ENCODE results near the gene CATSPER3. TPM values are rescaled to one million over a fixed set of nuclear protein-coding genes. Genes with fewer than 3 reads are reported as not detected.

CATSPER3 gene
- total RNA-seq, 4 donors from 2014 or later = 0.23 to 0.59 TPM; not detected in 2

- intact Hi-C loops (cut with DNase I; ENCODE audit: low total_unique reads) = no loop called here
- WGBS, 2 donors = 65 to 67% methylated on average over 3 of the region's 3 CpGs
- no peak for TF ChIP-seq CTCF (IDR thresholded peaks at IDR 0.05)
- no peak for TF ChIP-seq POLR2A (IDR thresholded peaks at IDR 0.05)
These were observed 85.6 kb downstream of the CATSPER3 start for GRCh38 chr5:135053278-135053677.

GRCh38 chr5:135053989-135054388 lies 86.3 kb downstream of the CATSPER3 start:
- intact Hi-C loops (cut with DNase I; ENCODE audit: low total_unique reads) = no loop called here
- WGBS, 2 donors = 39 to 58% methylated on average over 8 of the region's 8 CpGs
- TF ChIP-seq POLR2A (IDR thresholded peaks at IDR 0.05) = no peak
- no peak for TF ChIP-seq CTCF (IDR thresholded peaks at IDR 0.05)
- no peak overlapping the region for H3K4me3 ChIP-seq (ENCODE audit: low read depth, poor library complexity, severe bottlenecking)
- no peak for DNase-seq (ENCODE audit: low spot score in 2 of 2)

More at GRCh38 chr5:135053278-135053677, 85.6 kb downstream of the CATSPER3 start:
- H3K4me3 ChIP-seq (ENCODE audit: low read depth, poor library complexity, severe bottlenecking) = no peak overlapping the region
- DNase-seq (ENCODE audit: low spot score in 2 of 2) = no peak

- 68 to 78% methylated on average over 2 of the region's 2 CpGs for WGBS, 2 donors
These were observed 86.8 kb downstream of the CATSPER3 start for GRCh38 chr5:135054546-135054945.

GRCh38 chr5:135055396-135055795 lies 87.7 kb downstream of the CATSPER3 start:
- TF ChIP-seq POLR2A (IDR thresholded peaks at IDR 0.05) = no peak
- no peak for TF ChIP-seq CTCF (IDR thresholded peaks at IDR 0.05)
- intact Hi-C loops (cut with DNase I; ENCODE audit: low total_unique reads) = no loop called here
- no peak for DNase-seq (ENCODE audit: low spot score in 2 of 2)
- WGBS, 2 donors = 70 to 71% methylated on average over 5 of the region's 5 CpGs
- H3K4me3 ChIP-seq (ENCODE audit: low read depth, poor library complexity, severe bottlenecking) = no peak overlapping the region

More at GRCh38 chr5:135054546-135054945, 86.8 kb downstream of the CATSPER3 start:
- intact Hi-C loops (cut with DNase I; ENCODE audit: low total_unique reads) = no loop called here
- DNase-seq (ENCODE audit: low spot score in 2 of 2) = no peak
- no peak for TF ChIP-seq POLR2A (IDR thresholded peaks at IDR 0.05)
- TF ChIP-seq CTCF (IDR thresholded peaks at IDR 0.05) = no peak
- no peak overlapping the region for H3K4me3 ChIP-seq (ENCODE audit: low read depth, poor library complexity, severe bottlenecking)

GRCh38 chr5:135056316-135057030 lies 88.8 kb downstream of the CATSPER3 start:
- no peak overlapping the region for H3K4me3 ChIP-seq (ENCODE audit: low read depth, poor library complexity, severe bottlenecking)
- intact Hi-C loops (cut with DNase I; ENCODE audit: low total_unique reads) = no loop called here
- 78 to 85% methylated on average over 8 of the region's 8 CpGs for WGBS, 2 donors
- TF ChIP-seq CTCF (IDR thresholded peaks at IDR 0.05) = no peak
- TF ChIP-seq POLR2A (IDR thresholded peaks at IDR 0.05) = no peak
- no peak for DNase-seq (ENCODE audit: low spot score in 2 of 2)

- WGBS, 2 donors = 76 to 92% methylated on average over 2 of the region's 2 CpGs
- intact Hi-C loops (cut with DNase I; ENCODE audit: low total_unique reads) = no loop called here
- H3K4me3 ChIP-seq (ENCODE audit: low read depth, poor library complexity, severe bottlenecking) = no peak overlapping the region
- no peak for DNase-seq (ENCODE audit: low spot score in 2 of 2)
- TF ChIP-seq POLR2A (IDR thresholded peaks at IDR 0.05) (no peak), CTCF (IDR thresholded peaks at IDR 0.05) (no peak)
These were observed 89.5 kb downstream of the CATSPER3 start for GRCh38 chr5:135057233-135057632.
